Stimulated activated CD8-positive, alpha-beta memory T cell treated with anti-CD3 and anti-CD28 coated beads, Interleukin-7, amount 100 ng/mL, for 24 hours (primary cell): Measurements from ENCODE around the gene BTN1A1.
"Not testable (repeated sequence)": the region's sequence is repeated elsewhere in the genome, so short reads cannot be mapped to it uniquely, and the experiment has no call there.

Experiments
- DNase-seq: peaks from one replicate; pipeline ENCODE4 v3.0.0-alpha.2; 2020; ENCODE audit warnings: low read depth

The BTN1A1 gene

GRCh38 chr6:26476896-26477295 is 23.2 kb upstream of the BTN1A1 start:
- DNase-seq: no peak

- no peak for DNase-seq
These were observed 22.7 kb upstream of the BTN1A1 start for GRCh38 chr6:26477426-26477825.

GRCh38 chr6:26478100-26478984 is 21.8 kb upstream of the BTN1A1 start:
- no peak for DNase-seq

- no peak for DNase-seq
These were observed 21.2 kb upstream of the BTN1A1 start for GRCh38 chr6:26478985-26479278.

- DNase-seq: no peak
These were observed 17.8 kb upstream of the BTN1A1 start for GRCh38 chr6:26482338-26482737.

GRCh38 chr6:26483727-26484126 is 16.4 kb upstream of the BTN1A1 start:
- no peak for DNase-seq

- DNase-seq: no peak
These were observed 15.9 kb upstream of the BTN1A1 start for GRCh38 chr6:26484161-26484560.

GRCh38 chr6:26485112-26485780 is 14.9 kb upstream of the BTN1A1 start:
- DNase-seq: no peak

- no peak for DNase-seq
These were observed 13.7 kb upstream of the BTN1A1 start for GRCh38 chr6:26486358-26486757.

- DNase-seq: no peak
These were observed 12.6 kb upstream of the BTN1A1 start for GRCh38 chr6:26487466-26487865.

GRCh38 chr6:26489996-26490964 is 9.8 kb upstream of the BTN1A1 start:
- DNase-seq: no peak

GRCh38 chr6:26491604-26492003 is 8.5 kb upstream of the BTN1A1 start:
- DNase-seq: no peak

GRCh38 chr6:26493258-26493657 is 6.8 kb upstream of the BTN1A1 start:
- no peak for DNase-seq

- DNase-seq: no peak
These were observed 6.0 kb upstream of the BTN1A1 start for GRCh38 chr6:26494117-26494516.

GRCh38 chr6:26495281-26495680 is 4.8 kb upstream of the BTN1A1 start:
- no peak for DNase-seq

- DNase-seq: no peak
These were observed 2.5 kb upstream of the BTN1A1 start for GRCh38 chr6:26497610-26498009.

- no peak for DNase-seq
These were observed 1.4 kb downstream of the BTN1A1 start for GRCh38 chr6:26501482-26501986.

GRCh38 chr6:26502165-26502564 is 2.1 kb downstream of the BTN1A1 start:
- no peak for DNase-seq

GRCh38 chr6:26502626-26503025 is 2.5 kb downstream of the BTN1A1 start:
- DNase-seq: no peak

- DNase-seq: no peak
These were observed 7.6 kb downstream of the BTN1A1 start for GRCh38 chr6:26507658-26508057.

GRCh38 chr6:26511033-26511432 is 10.9 kb downstream of the BTN1A1 start:
- DNase-seq: not testable (repeated sequence)

GRCh38 chr6:26514984-26515383 is 14.9 kb downstream of the BTN1A1 start:
- no peak for DNase-seq
